Heart left ventricle (tissue), 13 donors: ENCODE measurements around the gene EFEMP2.
A peak's percentile ranks its signal among the peaks of the same experiment; 100 is the strongest.

ENCODE experiments used
- CTCF ChIP-seq, 12 donors: fragments of 200-600 bp; sonication (generic) in 4 of 12; IDR thresholded peaks; one replicate each; pipeline versions ENCODE4 v1.5.0 to v1.8.0; 2018 to 2022; ENCODE audit warnings: antibody characterized with exemption in 12 of 12, mild to moderate bottlenecking in 5 of 12
- POLR2A ChIP-seq, 2 donors: fragments of 450-650 bp; IDR thresholded peaks; one replicate each; pipeline ENCODE4 v1.6.1; 2017; ENCODE audit warnings: antibody characterized with exemption in 2 of 2, mild to moderate bottlenecking in 2 of 2, moderate library complexity in 2 of 2
- donor health status: ischemic (EF 13 %, LVEDD 7.1; RV severe dilation, severe dysfunction).
- donor health status: DM: no; HTN: yes; CAD: no.
- donor health status: DM: no; HTN: no; CAD: no.
- donor health status: ischemic (EF 25% LVEDD 6.9; RV normal size, moderate dysfunction).
- donor health status: ischemic (EF 25% LVEDD 5.7; RV mildly dilated, moderate dysfunction).
- donor health status: ischemic (EF 35%, LVEDD 5.7; RV mildly dilated, moderate dysfunction).
- donor health status: nonischemic (EF 11% LVEDD 7.7; RV severe dilation, severe dysfunction).
- donor health status: DM: yes; HTN: yes; CAD: no.
- donor health status: PGD.
- donor health status: ischemic (EF 29% LVEDD 5.4; RV normal size, mild dysfunction).
- donor health status: nonischemic (EF 23%, LVEDD 6.1; RV moderate dilation, normal function).

- no peak for TF ChIP-seq CTCF (IDR thresholded peaks at IDR 0.05)
- peak in 1 of 2 donors; percentile 37 for TF ChIP-seq POLR2A (IDR thresholded peaks at IDR 0.05)
Observed at GRCh38 chr11:65856689-65857499, 15.7 kb downstream of the EFEMP2 start.
